Measurements from ENCODE around the gene FBXO2. TPM values are rescaled to one million over a fixed set of nuclear protein-coding genes. Genes with fewer than 3 reads are reported as not detected.

Gene FBXO2
- total RNA-seq, 2 donors from 2014 or later: 1.9 to 3.0 TPM

- intact Hi-C loops (cut with DNase I): no loop called here
- DNase-seq (ENCODE audit: low spot score): no peak
These were observed 4.3 kb upstream of the FBXO2 start for GRCh38 chr1:11658542-11658941.

GRCh38 chr1:11657654-11658053, 3.4 kb upstream of the FBXO2 start:
- no peak for DNase-seq (ENCODE audit: low spot score)
- intact Hi-C loops (cut with DNase I): no loop called here

- no peak for DNase-seq (ENCODE audit: low spot score)
- intact Hi-C loops (cut with DNase I): loop anchor here in 1 of 2 donors (5.0 kb wide), 1 partner anchor 62 kb away; no protein-coding TSS in a partner anchor
These were observed 945 bp upstream of the FBXO2 start for GRCh38 chr1:11654939-11655808.

GRCh38 chr1:11653861-11654136, 430 bp downstream of the FBXO2 start:
- intact Hi-C loops (cut with DNase I): loop anchor here in 1 of 2 donors (5.0 kb wide), 1 partner anchor 64 kb away; no protein-coding TSS in a partner anchor
- DNase-seq (ENCODE audit: low spot score): peak; percentile 58

GRCh38 chr1:11653101-11653860, 948 bp downstream of the FBXO2 start:
- peak; percentile 71 for DNase-seq (ENCODE audit: low spot score)

GRCh38 chr1:11652203-11652780, 1.9 kb downstream of the FBXO2 start:
- intact Hi-C loops (cut with DNase I): loop anchor here in 1 of 2 donors (5.0 kb wide), 1 partner anchor 65 kb away; no protein-coding TSS in a partner anchor

More at GRCh38 chr1:11653101-11653860, 948 bp downstream of the FBXO2 start:
- intact Hi-C loops (cut with DNase I): loop anchor here in 1 of 2 donors (5.0 kb wide), 1 partner anchor 64 kb away; no protein-coding TSS in a partner anchor

GRCh38 chr1:11651017-11651416, 3.2 kb downstream of the FBXO2 start:
- intact Hi-C loops (cut with DNase I): loop anchor here in 1 of 2 donors (5.0 kb wide), 1 partner anchor 66 kb away; no protein-coding TSS in a partner anchor
- DNase-seq (ENCODE audit: low spot score): no peak

More at GRCh38 chr1:11652203-11652780, 1.9 kb downstream of the FBXO2 start:
- DNase-seq (ENCODE audit: low spot score): no peak

GRCh38 chr1:11650331-11650991, 3.8 kb downstream of the FBXO2 start:
- intact Hi-C loops (cut with DNase I): loop anchor here in 1 of 2 donors (5.0 kb wide), 1 partner anchor 67 kb away; no protein-coding TSS in a partner anchor
- peak; percentile 93 for DNase-seq (ENCODE audit: low spot score)

- intact Hi-C loops (cut with DNase I): loop anchor here (5.0 to 10.0 kb wide), 4 partner anchors 68 to 607 kb away; partner anchors contain the start of gene MTOR (in 1 of the 2)
- no peak for DNase-seq (ENCODE audit: low spot score)
These were observed 4.5 kb downstream of the FBXO2 start for GRCh38 chr1:11649624-11650330.

- no peak for DNase-seq (ENCODE audit: low spot score)
- intact Hi-C loops (cut with DNase I): loop anchor here (5.0 to 10.0 kb wide), 3 partner anchors 314 to 607 kb away; partner anchors contain the start of gene MTOR (in 1 of the 2)
These were observed 5.0 kb downstream of the FBXO2 start for GRCh38 chr1:11649237-11649623.

GRCh38 chr1:11648732-11649158, 5.5 kb downstream of the FBXO2 start:
- no peak for DNase-seq (ENCODE audit: low spot score)
- intact Hi-C loops (cut with DNase I): loop anchor here (5.0 to 10.0 kb wide), 3 partner anchors 314 to 606 kb away; partner anchors contain the start of gene MTOR (in 1 of the 2)

GRCh38 chr1:11648039-11648438, 6.2 kb downstream of the FBXO2 start:
- intact Hi-C loops (cut with DNase I): loop anchor here (5.0 to 10.0 kb wide), 3 partner anchors 313 to 606 kb away; partner anchors contain the start of gene MTOR (in 1 of the 2)
- DNase-seq (ENCODE audit: low spot score): no peak

GRCh38 chr1:11647333-11647732, 6.9 kb downstream of the FBXO2 start:
- intact Hi-C loops (cut with DNase I): loop anchor here (5.0 to 10.0 kb wide), 3 partner anchors 313 to 605 kb away; partner anchors contain the start of gene MTOR (in 1 of the 2)
- DNase-seq (ENCODE audit: low spot score): no peak

- intact Hi-C loops (cut with DNase I): loop anchor here (5.0 to 10.0 kb wide), 3 partner anchors 312 to 604 kb away; partner anchors contain the start of gene MTOR (in 1 of the 2)
- DNase-seq (ENCODE audit: low spot score): no peak
These were observed 7.9 kb downstream of the FBXO2 start for GRCh38 chr1:11646317-11646716.

GRCh38 chr1:11645670-11646265, 8.5 kb downstream of the FBXO2 start:
- intact Hi-C loops (cut with DNase I): loop anchor here (5.0 to 10.0 kb wide), 3 partner anchors 311 to 603 kb away; partner anchors contain the start of gene MTOR (in 1 of the 2)
- DNase-seq (ENCODE audit: low spot score): peak; percentile 94

GRCh38 chr1:11645270-11645669, 9.0 kb downstream of the FBXO2 start:
- intact Hi-C loops (cut with DNase I): loop anchor here (5.0 to 10.0 kb wide), 3 partner anchors 310 to 603 kb away; partner anchors contain the start of gene MTOR (in 1 of the 2)
- no peak for DNase-seq (ENCODE audit: low spot score)

- no peak for DNase-seq (ENCODE audit: low spot score)
- intact Hi-C loops (cut with DNase I): loop anchor here (5.0 to 10.0 kb wide), 3 partner anchors 309 to 401 kb away; partner anchors contain the start of gene MTOR (in 1 of the 2)
These were observed 10.4 kb downstream of the FBXO2 start for GRCh38 chr1:11643782-11644181.

Measured in posterior vena cava (tissue), 2 donors.